ENCODE measurements around the gene ETS1.

Gene ETS1

DNA sequence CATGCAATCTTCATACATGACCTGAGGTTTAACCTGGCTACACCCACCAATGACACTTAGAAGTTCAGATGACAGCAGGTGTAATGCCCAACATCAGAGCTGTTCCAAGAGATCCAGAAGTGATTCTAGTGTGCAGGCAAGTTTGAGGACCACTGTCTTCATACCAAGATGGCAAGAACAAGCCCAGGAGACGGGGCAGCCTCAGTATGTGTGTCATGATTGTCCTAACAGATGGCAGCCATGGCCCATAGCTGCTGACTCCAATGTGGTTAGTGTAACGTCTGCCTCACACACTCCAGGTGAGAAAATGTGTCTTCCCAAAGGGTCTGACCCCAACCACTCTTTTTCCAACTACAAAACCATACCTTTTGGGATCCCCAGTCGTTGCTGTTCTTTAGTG lies 97.3 kb downstream of the ETS1 start:
- Histone ChIP-seq H3K27ac (ENCODE audit: extremely low read depth, low read depth, low read length) (no peak overlapping the region), H3K36me3 (ENCODE audit: control insufficient read depth in 2 of 2, insufficient read depth in 1 of 2, low read length in 2 of 2) (peaks cover 0 to 37% of the 10 kb centered on the region in 2 experiments; a peak in 1 of 3 replicates), H3K4me1 (ENCODE audit: control insufficient read depth, insufficient read depth, low read length) (no peaks in the 10 kb centered on the region), H3K4me3 (ENCODE audit: low read depth, low read length) (no peak overlapping the region), H3K9me3 (ENCODE audit: control insufficient read depth, insufficient read depth, low read depth, low read length) (no peaks in the 10 kb centered on the region)
- POLR2A ChIA-PET = no interaction called here
- TF ChIP-seq, protein P1, sequence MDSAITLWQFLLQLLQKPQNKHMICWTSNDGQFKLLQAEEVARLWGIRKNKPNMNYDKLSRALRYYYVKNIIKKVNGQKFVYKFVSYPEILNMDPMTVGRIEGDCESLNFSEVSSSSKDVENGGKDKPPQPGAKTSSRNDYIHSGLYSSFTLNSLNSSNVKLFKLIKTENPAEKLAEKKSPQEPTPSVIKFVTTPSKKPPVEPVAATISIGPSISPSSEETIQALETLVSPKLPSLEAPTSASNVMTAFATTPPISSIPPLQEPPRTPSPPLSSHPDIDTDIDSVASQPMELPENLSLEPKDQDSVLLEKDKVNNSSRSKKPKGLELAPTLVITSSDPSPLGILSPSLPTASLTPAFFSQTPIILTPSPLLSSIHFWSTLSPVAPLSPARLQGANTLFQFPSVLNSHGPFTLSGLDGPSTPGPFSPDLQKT (IDR thresholded peaks at IDR 0.05; ENCODE audit: borderline replicate concordance, low read depth, low read length) = no peak
- TF ChIP-seq ZNF623 (tag by site-specific recombination; IDR thresholded peaks at IDR 0.05) = no peak
- TF ChIP-seq ZNF776 (tag by site-specific recombination; IDR thresholded peaks at IDR 0.05; ENCODE audit: borderline replicate concordance) = no peak
- no peak for TF ChIP-seq ZNF324 (tag by site-specific recombination; IDR thresholded peaks at IDR 0.05)
- TF ChIP-seq, protein P2, sequence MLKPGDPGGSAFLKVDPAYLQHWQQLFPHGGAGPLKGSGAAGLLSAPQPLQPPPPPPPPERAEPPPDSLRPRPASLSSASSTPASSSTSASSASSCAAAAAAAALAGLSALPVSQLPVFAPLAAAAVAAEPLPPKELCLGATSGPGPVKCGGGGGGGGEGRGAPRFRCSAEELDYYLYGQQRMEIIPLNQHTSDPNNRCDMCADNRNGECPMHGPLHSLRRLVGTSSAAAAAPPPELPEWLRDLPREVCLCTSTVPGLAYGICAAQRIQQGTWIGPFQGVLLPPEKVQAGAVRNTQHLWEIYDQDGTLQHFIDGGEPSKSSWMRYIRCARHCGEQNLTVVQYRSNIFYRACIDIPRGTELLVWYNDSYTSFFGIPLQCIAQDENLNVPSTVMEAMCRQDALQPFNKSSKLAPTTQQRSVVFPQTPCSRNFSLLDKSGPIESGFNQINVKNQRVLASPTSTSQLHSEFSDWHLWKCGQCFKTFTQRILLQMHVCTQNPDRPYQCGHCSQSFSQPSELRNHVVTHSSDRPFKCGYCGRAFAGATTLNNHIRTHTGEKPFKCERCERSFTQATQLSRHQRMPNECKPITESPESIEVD (tag by site-specific recombination; IDR thresholded peaks at IDR 0.05) = no peak
- CTCF ChIA-PET = interaction anchor here (0.6 kb wide), 1 partner anchor 333 kb away, joined by 3 read pairs; no protein-coding TSS in a partner anchor

DNA sequence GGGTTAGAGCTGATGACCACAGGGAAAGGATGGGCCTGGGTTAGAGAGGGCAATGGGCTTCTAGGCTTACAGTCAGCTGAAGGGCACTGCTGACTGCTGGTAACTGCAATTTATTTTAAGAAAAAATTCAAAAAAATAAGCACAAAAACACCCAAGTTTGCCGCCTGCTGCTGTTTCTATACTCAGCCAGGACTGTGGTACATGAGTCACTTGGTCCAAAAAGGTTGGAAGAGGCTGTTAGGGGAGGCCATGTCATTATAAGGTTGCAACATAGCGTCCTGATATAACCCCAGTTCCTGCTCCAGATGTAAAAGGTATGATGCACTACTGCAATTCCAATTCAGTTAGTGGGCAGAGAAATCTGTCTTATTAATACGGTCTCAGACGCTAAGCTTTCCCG lies 98.9 kb downstream of the ETS1 start:
- Histone ChIP-seq H3K36me3 (ENCODE audit: control insufficient read depth in 2 of 2, insufficient read depth in 1 of 2, low read length in 2 of 2) (peaks cover 0 to 49% of the 10 kb centered on the region in 2 experiments; a peak in 1 of 3 replicates), H3K9me3 (ENCODE audit: control insufficient read depth, insufficient read depth, low read depth, low read length) (no peaks in the 10 kb centered on the region), H3K4me1 (ENCODE audit: control insufficient read depth, insufficient read depth, low read length) (no peaks in the 10 kb centered on the region), H3K27ac (ENCODE audit: extremely low read depth, low read depth, low read length) (no peak overlapping the region), H3K4me3 (ENCODE audit: low read depth, low read length) (no peak overlapping the region)
- CTCF ChIA-PET = no interaction called here
- POLR2A ChIA-PET = no interaction called here
- TF ChIP-seq, protein P3, sequence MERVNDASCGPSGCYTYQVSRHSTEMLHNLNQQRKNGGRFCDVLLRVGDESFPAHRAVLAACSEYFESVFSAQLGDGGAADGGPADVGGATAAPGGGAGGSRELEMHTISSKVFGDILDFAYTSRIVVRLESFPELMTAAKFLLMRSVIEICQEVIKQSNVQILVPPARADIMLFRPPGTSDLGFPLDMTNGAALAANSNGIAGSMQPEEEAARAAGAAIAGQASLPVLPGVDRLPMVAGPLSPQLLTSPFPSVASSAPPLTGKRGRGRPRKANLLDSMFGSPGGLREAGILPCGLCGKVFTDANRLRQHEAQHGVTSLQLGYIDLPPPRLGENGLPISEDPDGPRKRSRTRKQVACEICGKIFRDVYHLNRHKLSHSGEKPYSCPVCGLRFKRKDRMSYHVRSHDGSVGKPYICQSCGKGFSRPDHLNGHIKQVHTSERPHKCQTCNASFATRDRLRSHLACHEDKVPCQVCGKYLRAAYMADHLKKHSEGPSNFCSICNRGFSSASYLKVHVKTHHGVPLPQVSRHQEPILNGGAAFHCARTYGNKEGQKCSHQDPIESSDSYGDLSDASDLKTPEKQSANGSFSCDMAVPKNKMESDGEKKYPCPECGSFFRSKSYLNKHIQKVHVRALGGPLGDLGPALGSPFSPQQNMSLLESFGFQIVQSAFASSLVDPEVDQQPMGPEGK (tag by site-specific recombination; IDR thresholded peaks at IDR 0.05) = no peak
- TF ChIP-seq, protein P4, sequence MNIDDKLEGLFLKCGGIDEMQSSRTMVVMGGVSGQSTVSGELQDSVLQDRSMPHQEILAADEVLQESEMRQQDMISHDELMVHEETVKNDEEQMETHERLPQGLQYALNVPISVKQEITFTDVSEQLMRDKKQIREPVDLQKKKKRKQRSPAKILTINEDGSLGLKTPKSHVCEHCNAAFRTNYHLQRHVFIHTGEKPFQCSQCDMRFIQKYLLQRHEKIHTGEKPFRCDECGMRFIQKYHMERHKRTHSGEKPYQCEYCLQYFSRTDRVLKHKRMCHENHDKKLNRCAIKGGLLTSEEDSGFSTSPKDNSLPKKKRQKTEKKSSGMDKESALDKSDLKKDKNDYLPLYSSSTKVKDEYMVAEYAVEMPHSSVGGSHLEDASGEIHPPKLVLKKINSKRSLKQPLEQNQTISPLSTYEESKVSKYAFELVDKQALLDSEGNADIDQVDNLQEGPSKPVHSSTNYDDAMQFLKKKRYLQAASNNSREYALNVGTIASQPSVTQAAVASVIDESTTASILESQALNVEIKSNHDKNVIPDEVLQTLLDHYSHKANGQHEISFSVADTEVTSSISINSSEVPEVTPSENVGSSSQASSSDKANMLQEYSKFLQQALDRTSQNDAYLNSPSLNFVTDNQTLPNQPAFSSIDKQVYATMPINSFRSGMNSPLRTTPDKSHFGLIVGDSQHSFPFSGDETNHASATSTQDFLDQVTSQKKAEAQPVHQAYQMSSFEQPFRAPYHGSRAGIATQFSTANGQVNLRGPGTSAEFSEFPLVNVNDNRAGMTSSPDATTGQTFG (tag by site-specific recombination; IDR thresholded peaks at IDR 0.05; ENCODE audit: borderline replicate concordance) = no peak
- TF ChIP-seq ZNF776 (tag by site-specific recombination; IDR thresholded peaks at IDR 0.05; ENCODE audit: borderline replicate concordance) (no peak), ZNF560 (tag by site-specific recombination; IDR thresholded peaks at IDR 0.05; ENCODE audit: borderline replicate concordance) (no peak), ZBTB20 (tag by site-specific recombination; IDR thresholded peaks at IDR 0.05) (no peak), KLF8 (tag by site-specific recombination; IDR thresholded peaks at IDR 0.05) (no peak), ZNF664 (tag by site-specific recombination; IDR thresholded peaks at IDR 0.05) (no peak), ZNF335 (tag by site-specific recombination; conservative IDR thresholded peaks at IDR 0.05) (no peak), ZNF660 (tag by site-specific recombination; IDR thresholded peaks at IDR 0.05) (no peak), OSR2 (tag by site-specific recombination; IDR thresholded peaks at IDR 0.05) (no peak), ZNF132 (tag by site-specific recombination; IDR thresholded peaks at IDR 0.05; ENCODE audit: borderline replicate concordance) (no peak)
- TF ChIP-seq, protein P5, sequence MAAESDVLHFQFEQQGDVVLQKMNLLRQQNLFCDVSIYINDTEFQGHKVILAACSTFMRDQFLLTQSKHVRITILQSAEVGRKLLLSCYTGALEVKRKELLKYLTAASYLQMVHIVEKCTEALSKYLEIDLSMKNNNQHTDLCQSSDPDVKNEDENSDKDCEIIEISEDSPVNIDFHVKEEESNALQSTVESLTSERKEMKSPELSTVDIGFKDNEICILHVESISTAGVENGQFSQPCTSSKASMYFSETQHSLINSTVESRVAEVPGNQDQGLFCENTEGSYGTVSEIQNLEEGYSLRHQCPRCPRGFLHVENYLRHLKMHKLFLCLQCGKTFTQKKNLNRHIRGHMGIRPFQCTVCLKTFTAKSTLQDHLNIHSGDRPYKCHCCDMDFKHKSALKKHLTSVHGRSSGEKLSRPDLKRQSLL (tag by site-specific recombination; IDR thresholded peaks at IDR 0.05) = no peak
- TF ChIP-seq, protein P6, sequence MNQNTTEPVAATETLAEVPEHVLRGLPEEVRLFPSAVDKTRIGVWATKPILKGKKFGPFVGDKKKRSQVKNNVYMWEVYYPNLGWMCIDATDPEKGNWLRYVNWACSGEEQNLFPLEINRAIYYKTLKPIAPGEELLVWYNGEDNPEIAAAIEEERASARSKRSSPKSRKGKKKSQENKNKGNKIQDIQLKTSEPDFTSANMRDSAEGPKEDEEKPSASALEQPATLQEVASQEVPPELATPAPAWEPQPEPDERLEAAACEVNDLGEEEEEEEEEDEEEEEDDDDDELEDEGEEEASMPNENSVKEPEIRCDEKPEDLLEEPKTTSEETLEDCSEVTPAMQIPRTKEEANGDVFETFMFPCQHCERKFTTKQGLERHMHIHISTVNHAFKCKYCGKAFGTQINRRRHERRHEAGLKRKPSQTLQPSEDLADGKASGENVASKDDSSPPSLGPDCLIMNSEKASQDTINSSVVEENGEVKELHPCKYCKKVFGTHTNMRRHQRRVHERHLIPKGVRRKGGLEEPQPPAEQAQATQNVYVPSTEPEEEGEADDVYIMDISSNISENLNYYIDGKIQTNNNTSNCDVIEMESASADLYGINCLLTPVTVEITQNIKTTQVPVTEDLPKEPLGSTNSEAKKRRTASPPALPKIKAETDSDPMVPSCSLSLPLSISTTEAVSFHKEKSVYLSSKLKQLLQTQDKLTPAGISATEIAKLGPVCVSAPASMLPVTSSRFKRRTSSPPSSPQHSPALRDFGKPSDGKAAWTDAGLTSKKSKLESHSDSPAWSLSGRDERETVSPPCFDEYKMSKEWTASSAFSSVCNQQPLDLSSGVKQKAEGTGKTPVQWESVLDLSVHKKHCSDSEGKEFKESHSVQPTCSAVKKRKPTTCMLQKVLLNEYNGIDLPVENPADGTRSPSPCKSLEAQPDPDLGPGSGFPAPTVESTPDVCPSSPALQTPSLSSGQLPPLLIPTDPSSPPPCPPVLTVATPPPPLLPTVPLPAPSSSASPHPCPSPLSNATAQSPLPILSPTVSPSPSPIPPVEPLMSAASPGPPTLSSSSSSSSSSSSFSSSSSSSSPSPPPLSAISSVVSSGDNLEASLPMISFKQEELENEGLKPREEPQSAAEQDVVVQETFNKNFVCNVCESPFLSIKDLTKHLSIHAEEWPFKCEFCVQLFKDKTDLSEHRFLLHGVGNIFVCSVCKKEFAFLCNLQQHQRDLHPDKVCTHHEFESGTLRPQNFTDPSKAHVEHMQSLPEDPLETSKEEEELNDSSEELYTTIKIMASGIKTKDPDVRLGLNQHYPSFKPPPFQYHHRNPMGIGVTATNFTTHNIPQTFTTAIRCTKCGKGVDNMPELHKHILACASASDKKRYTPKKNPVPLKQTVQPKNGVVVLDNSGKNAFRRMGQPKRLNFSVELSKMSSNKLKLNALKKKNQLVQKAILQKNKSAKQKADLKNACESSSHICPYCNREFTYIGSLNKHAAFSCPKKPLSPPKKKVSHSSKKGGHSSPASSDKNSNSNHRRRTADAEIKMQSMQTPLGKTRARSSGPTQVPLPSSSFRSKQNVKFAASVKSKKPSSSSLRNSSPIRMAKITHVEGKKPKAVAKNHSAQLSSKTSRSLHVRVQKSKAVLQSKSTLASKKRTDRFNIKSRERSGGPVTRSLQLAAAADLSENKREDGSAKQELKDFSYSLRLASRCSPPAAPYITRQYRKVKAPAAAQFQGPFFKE (tag by site-specific recombination; IDR thresholded peaks at IDR 0.05; ENCODE audit: borderline replicate concordance) = no peak

All from HEK293 (cell line).